NB4 (cell line): ENCODE data around the gene KRTAP19-2.

Experiments used
- MYC ChIP-seq: IDR thresholded peaks from 2 replicates; pipeline ENCODE4 v1.6.1; 2011; ENCODE audit warnings: low read depth, low read length
- POLR2A ChIP-seq: IDR thresholded peaks from 2 replicates; pipeline ENCODE4 v1.6.1; 2011; ENCODE audit warnings: mild to moderate bottlenecking; ENCODE audit not compliant: insufficient read length; ENCODE audit errors: extremely low read depth
- TF ChIP-seq, protein P1 (sequence below): IDR thresholded peaks from one replicate; pipeline ENCODE4 v1.5.1; 2012; ENCODE audit warnings: low read depth, low read length
- TF ChIP-seq, protein P2 (sequence below): IDR thresholded peaks from 2 replicates; pipeline ENCODE4 v1.6.1; 2011; ENCODE audit warnings: low read depth, low read length

- TF ChIP-seq, protein P1, sequence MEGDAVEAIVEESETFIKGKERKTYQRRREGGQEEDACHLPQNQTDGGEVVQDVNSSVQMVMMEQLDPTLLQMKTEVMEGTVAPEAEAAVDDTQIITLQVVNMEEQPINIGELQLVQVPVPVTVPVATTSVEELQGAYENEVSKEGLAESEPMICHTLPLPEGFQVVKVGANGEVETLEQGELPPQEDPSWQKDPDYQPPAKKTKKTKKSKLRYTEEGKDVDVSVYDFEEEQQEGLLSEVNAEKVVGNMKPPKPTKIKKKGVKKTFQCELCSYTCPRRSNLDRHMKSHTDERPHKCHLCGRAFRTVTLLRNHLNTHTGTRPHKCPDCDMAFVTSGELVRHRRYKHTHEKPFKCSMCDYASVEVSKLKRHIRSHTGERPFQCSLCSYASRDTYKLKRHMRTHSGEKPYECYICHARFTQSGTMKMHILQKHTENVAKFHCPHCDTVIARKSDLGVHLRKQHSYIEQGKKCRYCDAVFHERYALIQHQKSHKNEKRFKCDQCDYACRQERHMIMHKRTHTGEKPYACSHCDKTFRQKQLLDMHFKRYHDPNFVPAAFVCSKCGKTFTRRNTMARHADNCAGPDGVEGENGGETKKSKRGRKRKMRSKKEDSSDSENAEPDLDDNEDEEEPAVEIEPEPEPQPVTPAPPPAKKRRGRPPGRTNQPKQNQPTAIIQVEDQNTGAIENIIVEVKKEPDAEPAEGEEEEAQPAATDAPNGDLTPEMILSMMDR = no peak
- TF ChIP-seq POLR2A (no peak), MYC (no peak)
- TF ChIP-seq, protein P2, sequence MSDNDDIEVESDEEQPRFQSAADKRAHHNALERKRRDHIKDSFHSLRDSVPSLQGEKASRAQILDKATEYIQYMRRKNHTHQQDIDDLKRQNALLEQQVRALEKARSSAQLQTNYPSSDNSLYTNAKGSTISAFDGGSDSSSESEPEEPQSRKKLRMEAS = no peak
Observed at GRCh38 chr21:30479259-30479658, 8.0 kb downstream of the KRTAP19-2 start.
